GM19328 (cell line): ENCODE data around the gene CSRNP2.

Source experiments
- ATAC-seq: cut with Tn5 transposase; IDR thresholded peaks from one replicate; pipeline ENCODE4 v1.9.1; 2021; ENCODE audit warnings: mild to moderate bottlenecking, moderate library complexity; ENCODE audit not compliant: unreplicated experiment

Gene CSRNP2, protein sequence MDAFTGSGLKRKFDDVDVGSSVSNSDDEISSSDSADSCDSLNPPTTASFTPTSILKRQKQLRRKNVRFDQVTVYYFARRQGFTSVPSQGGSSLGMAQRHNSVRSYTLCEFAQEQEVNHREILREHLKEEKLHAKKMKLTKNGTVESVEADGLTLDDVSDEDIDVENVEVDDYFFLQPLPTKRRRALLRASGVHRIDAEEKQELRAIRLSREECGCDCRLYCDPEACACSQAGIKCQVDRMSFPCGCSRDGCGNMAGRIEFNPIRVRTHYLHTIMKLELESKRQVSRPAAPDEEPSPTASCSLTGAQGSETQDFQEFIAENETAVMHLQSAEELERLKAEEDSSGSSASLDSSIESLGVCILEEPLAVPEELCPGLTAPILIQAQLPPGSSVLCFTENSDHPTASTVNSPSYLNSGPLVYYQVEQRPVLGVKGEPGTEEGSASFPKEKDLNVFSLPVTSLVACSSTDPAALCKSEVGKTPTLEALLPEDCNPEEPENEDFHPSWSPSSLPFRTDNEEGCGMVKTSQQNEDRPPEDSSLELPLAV

DNA sequence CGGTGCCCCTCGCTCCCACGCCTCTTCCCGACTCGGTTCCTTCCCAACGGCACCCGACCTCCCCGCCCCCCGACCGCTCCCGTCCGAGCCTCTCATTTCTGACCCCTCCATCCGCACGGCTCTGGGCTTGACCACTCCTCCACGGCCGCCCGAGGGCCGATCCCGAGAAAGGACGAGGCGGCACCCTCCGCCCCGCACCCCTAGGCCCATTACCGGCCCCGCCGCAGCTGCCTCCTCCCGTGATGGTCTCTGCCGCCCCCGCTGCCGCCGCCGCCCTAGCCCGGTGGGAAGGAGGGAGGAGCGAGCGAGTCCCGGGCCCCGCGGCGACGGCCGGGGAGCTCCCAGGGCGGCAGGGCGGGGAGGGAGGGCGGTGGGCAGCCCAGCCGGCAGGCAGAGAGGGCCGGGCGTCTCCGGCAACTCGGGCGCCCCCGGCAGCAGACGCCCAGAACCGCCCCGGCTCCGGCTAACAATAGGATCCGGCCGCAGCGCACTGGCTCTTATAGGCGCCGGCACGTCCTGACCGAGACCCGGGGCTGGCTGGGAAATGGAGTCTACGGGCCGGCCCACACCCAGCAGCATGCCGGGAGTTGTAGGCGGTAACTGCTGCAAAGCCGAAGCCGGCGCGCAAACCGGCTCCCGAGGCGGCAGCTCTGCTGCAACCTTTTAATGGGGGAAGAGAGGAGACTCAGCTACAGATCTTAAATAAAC lies at the start of gene CSRNP2:
Gene CSRNP2 (minus strand): TSS at position 471 of the 708 bp plus-strand sequence. CDS start 7,035 bp downstream, outside the sequence.
- ATAC-seq, result peak; percentile 96

- no peak for ATAC-seq
Observed at GRCh38 chr12:51132693-51133092, 49.3 kb upstream of the CSRNP2 start.

DNA sequence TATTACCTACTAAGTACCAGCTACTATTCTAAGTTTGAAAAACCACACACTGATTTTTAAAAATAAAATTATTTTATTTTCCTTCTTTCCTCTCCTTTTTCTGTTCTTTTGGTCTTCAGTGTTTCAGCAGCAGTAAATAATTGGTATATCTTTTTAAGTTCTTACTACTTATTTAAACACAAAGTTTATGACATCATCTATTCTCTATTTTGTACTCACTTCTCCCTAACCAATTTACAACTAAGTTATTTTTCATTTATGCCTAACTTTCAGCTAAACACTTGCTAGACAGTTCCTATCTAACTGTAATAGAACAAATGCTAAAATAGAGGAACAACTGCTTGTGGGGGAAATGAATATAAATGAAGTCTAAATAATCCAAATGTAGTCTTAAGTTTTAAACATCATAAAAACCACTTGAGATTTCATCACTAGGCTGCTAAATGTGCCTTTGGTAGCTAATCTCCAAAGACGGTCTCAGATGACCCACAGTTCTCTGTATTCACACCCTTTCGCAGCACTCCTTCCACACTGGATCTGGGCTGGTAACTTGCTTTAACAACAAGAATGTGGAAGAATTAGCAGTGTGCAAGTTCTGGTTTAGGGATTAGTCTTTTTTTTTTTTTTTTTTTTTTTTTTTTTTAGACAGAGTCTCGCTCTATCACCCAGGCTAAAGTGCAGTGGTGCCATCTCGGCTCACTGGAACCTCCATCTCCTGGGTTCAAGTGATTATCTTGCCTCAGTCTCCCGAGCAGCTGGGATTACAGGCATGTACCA lies 48.5 kb upstream of the CSRNP2 start:
- no peak for ATAC-seq

DNA sequence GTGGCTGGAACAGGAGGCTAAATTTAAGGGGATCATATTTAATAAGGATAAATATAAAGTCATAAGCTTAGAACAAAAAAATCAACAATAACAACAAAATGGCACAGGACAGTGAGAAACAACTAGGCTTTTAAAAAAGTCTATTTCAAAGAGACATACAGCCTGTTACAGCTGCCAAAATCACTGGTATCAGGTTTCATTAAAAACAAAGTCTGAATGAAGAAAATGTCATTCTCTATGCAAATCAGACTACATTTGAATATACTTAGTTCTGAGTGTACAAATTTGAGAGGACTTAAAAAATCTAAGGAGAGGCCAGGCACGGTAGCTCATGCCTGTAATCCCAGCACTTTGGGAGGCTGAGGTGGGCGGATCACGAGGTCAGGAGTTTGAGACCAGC lies 45.5 kb upstream of the CSRNP2 start:
- no peak for ATAC-seq

DNA sequence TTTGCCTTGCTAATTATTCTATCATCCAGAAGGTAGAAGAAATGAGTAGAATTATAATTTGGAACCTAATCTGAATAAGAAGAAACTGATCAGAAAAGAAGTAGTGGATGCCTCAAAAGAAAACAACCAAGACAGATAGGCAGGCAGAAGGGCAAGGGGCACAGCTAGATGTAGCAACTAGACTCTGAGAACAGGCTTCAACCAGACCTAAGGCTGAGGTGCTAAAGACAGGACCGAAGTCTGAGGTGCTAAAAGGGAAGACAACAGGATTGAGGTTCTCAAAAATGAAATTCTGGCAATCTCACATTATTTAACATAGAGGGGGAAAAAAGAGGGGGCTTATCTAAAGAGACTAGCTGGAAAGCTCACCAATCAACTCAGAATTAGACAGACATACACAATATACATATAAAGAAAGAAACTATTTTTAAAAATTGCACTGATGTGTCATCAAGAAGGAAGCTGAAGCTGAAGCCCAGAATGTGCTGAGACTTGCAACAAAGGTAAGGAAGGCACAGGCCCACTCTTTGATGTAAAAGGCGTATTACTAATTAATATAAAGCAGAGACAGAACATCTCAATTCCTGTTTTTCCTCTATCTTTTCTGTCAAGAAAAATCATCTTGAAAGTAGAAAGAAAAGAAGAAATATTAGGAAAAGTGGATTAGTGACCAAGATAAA lies 43.8 kb upstream of the CSRNP2 start:
- no peak for ATAC-seq

DNA sequence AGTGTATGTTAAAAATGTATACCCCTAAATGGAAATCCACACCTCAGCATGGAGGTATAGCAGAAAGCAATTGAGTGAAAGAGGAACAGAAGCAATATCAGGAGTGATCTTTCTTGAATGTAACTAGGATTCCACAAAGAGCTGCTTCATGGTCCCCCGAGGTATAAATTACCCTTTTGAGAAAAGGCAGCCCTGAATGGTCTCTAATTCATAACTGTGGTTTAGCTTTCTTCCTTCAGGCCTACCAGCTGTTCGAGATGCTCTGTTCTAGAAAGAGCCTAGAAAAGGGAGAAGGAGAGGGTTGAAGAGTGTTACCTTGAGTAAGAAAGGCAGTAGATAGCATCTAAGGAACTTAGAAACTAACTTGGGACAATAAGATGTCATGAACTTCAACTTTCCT lies 42.9 kb upstream of the CSRNP2 start:
- ATAC-seq, result no peak

- no peak for ATAC-seq
Observed at GRCh38 chr12:51124504-51124903, 41.1 kb upstream of the CSRNP2 start.

DNA sequence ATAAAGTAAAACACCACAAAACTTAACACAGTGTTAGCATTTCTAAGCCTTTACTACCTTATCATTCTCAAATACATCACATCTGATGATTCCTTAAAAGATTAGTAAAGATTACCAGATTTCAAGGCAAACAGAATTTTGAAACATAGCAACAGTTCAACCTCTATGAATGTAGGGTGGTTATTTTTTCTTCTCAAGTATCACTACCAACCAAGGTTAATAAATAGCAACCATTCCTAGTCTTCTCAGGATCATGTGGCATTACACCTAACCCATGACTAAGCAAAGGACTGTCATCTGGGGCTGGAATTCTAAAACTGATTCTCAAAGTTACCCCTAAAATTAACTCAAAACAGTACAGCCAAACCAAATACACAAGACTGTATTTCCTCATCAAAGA lies 39.4 kb upstream of the CSRNP2 start:
- ATAC-seq, result no peak

- ATAC-seq, result no peak
Observed at GRCh38 chr12:51118706-51119105, 35.3 kb upstream of the CSRNP2 start.

DNA sequence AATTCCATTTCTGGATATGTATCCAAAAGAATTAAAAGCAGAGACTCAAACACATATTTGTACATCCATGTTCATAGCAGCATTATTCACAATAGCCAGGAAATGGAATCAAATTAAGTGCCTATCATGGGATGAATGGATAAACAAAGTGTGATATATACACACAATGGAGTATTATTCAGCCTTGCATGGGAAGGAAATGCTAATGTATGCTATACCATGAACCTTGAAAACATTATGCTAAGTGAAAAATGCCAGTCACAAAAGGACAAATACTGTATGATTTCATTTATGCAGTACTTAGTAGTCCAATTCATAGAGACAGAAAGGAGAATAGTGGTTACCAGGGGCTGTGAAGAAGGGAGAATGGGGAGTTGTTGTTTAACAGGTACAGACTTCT lies 32.1 kb upstream of the CSRNP2 start:
- no peak for ATAC-seq

DNA sequence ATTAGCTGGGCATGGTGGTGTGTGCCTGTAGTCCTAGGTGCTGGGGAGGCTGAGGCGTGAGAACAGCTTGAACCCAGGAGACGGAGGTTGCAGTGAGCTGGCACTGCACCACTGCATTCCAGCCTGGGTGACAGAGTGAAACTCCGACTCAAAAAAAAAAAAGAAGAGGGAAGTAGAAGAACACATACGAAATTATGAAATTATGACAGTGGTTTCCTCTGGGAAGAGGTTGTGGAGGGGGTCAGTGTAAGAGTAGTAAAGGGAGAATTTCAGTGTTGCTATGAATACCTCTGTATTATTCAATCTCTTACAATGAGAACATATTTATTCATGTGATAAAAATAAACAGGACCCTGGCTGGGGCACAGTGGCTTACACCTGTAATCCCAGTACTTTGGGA lies 24.7 kb upstream of the CSRNP2 start:
- no peak for ATAC-seq

DNA sequence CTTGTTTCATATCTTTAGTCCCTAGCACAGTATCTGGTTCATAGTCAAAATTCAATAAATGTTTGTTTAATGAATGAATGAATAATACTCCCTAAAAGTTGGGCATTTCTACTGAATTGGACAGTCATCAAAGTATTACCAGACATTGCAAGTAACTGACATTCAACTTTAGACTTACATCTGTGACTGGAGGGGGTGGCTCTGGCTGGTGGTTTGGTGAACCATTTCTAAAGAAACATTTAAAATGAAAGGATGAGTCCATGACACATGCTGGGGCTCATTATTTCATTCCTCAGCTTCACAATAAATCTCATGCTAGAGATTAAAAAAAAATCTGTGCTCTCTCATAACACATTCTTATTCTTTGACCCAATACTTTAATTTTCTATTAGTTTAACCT lies 20.6 kb upstream of the CSRNP2 start:
- no peak for ATAC-seq

DNA sequence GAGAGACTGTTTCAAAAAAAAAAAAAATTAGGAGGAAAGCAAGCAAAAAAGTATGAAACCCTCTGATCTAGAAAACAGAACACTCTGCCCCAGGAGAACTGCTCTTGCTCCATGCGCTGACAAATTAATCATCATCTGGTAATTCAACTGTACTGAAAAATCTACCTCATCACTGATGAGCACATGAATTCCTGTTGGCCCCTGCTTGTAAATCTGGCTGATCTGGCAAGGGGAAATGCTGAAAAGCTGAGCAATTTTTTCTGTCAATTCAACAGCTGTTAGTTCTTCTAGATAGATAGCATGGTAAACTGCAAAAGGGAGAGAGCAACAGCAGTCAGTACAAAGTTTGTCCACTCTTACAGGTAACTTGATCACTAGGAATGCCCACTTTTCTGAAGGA lies 15.2 kb upstream of the CSRNP2 start:
- ATAC-seq, result no peak

- no peak for ATAC-seq
Observed at GRCh38 chr12:51090705-51091229, 7.4 kb upstream of the CSRNP2 start.

GRCh38 chr12:51087818-51088217 lies 4.4 kb upstream of the CSRNP2 start:
- ATAC-seq, result no peak

GRCh38 chr12:51086933-51087332 lies 3.5 kb upstream of the CSRNP2 start:
- ATAC-seq, result no peak

DNA sequence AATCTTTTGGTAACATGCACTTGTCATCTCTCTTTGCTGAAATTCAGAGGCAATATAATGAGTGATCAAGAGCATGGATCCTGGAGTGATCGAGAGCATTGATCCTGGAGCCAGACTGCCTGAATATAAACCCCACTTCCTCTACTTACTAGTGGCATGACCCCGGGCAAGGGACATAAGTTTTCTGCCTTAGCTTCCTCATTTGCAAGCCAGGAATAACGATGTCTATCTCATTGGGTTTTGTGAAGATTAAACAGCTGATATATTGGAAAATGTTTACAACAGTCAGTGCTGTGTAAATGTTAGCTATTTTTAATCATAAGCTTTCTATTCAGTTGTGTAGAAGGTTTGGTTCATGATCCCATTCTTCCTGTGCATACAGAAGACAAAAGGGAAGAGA lies 2.4 kb upstream of the CSRNP2 start:
- ATAC-seq, result no peak

DNA sequence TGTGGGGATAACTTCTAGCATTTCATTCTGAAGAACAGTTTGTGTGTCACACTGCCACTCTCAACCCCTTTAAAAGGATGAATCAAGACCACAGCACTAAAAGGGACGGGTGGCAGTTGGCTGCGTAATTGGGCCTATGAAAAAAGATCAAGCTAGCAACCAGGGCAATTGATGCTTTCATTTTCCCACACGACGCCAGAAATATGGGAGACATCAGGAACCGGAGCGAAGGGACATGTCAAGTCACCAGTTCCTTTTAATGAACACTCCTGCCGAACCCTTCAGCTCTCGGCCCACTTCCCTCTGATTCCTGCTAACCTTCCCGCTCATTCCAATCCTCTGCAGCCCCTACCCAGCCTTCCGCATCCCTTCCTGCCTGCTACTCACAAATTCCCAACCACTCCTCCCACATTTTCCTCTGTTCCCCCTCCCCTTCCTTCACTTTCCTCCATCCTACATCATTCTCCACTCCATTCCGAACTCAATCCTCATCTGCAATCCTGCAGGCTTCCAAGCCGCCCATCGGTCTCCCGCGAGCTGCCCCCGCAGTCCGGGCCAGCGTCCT lies 753 bp downstream of the CSRNP2 start:
- peak; percentile 8 for ATAC-seq

- ATAC-seq, result no peak
Observed at GRCh38 chr12:51081421-51081820, 2.0 kb downstream of the CSRNP2 start.

- ATAC-seq, result no peak
Observed at GRCh38 chr12:51080136-51080535, 3.3 kb downstream of the CSRNP2 start.
